ENCODE results near the gene DGKI. TPM values are rescaled to one million over a fixed set of nuclear protein-coding genes. Genes with fewer than 3 reads are reported as not detected.

The DGKI gene
- total RNA-seq, 4 donors from 2014 or later, result 0.42 to 6.2 (median 2.0) TPM

GRCh38 chr7:137853053-137853452, 6.3 kb upstream of the DGKI start:
- H3K4me3 ChIP-seq, result no peak overlapping the region
- WGBS, result 100% methylated on average over 1 of the region's 1 CpG
- TF ChIP-seq POLR2AphosphoS5 (IDR thresholded peaks at IDR 0.05) (no peak), CTCF (IDR thresholded peaks at IDR 0.05) (no peak), POLR2A (IDR thresholded peaks at IDR 0.05) (no peak), EP300 (IDR thresholded peaks at IDR 0.05) (no peak)
- no peaks in the 10 kb centered on the region for H3K36me3 ChIP-seq
- no peak for DNase-seq (ENCODE audit: low spot score in 2 of 2)
- no peaks in the 10 kb centered on the region for H3K4me1 ChIP-seq
- no peak overlapping the region for H3K27ac ChIP-seq
- H3K9me3 ChIP-seq, result no peaks in the 10 kb centered on the region
- H3K27me3 ChIP-seq, result peaks cover 4% of the 10 kb centered on the region

GRCh38 chr7:137852108-137852507, 5.3 kb upstream of the DGKI start:
- Histone ChIP-seq H3K27ac (no peak overlapping the region), H3K4me3 (no peak overlapping the region), H3K9me3 (no peaks in the 10 kb centered on the region), H3K36me3 (no peaks in the 10 kb centered on the region), H3K4me1 (peaks cover 4% of the 10 kb centered on the region), H3K27me3 (peaks cover 8% of the 10 kb centered on the region)
- no peak for DNase-seq (ENCODE audit: low spot score in 2 of 2)
- TF ChIP-seq POLR2A (IDR thresholded peaks at IDR 0.05) (no peak), CTCF (IDR thresholded peaks at IDR 0.05) (no peak), EP300 (IDR thresholded peaks at IDR 0.05) (no peak), POLR2AphosphoS5 (IDR thresholded peaks at IDR 0.05) (no peak)

- H3K27ac ChIP-seq, result no peak overlapping the region
Measured at GRCh38 chr7:137850972-137851945, 4.5 kb upstream of the DGKI start.

GRCh38 chr7:137850571-137850970, 3.8 kb upstream of the DGKI start:
- H3K36me3 ChIP-seq, result no peaks in the 10 kb centered on the region
- H3K27ac ChIP-seq, result no peak overlapping the region
- peaks cover 23% of the 10 kb centered on the region for H3K27me3 ChIP-seq
- no peak overlapping the region for H3K4me3 ChIP-seq
- peaks cover 13% of the 10 kb centered on the region for H3K4me1 ChIP-seq
- TF ChIP-seq POLR2AphosphoS5 (IDR thresholded peaks at IDR 0.05), result no peak
- no peaks in the 10 kb centered on the region for H3K9me3 ChIP-seq
- no peak for DNase-seq (ENCODE audit: low spot score in 2 of 2)
- WGBS, result 77% methylated on average over 2 of the region's 2 CpGs

More at GRCh38 chr7:137850972-137851945, 4.5 kb upstream of the DGKI start:
- DNase-seq (ENCODE audit: low spot score in 2 of 2), result no peak
- H3K36me3 ChIP-seq, result no peaks in the 10 kb centered on the region
- peaks cover 16% of the 10 kb centered on the region for H3K27me3 ChIP-seq
- H3K4me1 ChIP-seq, result peaks cover 9% of the 10 kb centered on the region
- TF ChIP-seq POLR2AphosphoS5 (IDR thresholded peaks at IDR 0.05) (no peak), POLR2A (IDR thresholded peaks at IDR 0.05) (no peak), CTCF (IDR thresholded peaks at IDR 0.05) (no peak), EP300 (IDR thresholded peaks at IDR 0.05) (no peak)
- no peaks in the 10 kb centered on the region for H3K9me3 ChIP-seq
- no peak overlapping the region for H3K4me3 ChIP-seq
- WGBS, result 88% methylated on average over 6 of the region's 6 CpGs

- 80% methylated on average over 8 of the region's 8 CpGs for WGBS
- H3K27ac ChIP-seq, result no peak overlapping the region
- DNase-seq (ENCODE audit: low spot score in 2 of 2), result no peak
- H3K36me3 ChIP-seq, result no peaks in the 10 kb centered on the region
- H3K4me1 ChIP-seq, result peaks cover 13% of the 10 kb centered on the region
- TF ChIP-seq POLR2A (IDR thresholded peaks at IDR 0.05) (no peak), EP300 (IDR thresholded peaks at IDR 0.05) (no peak), CTCF (IDR thresholded peaks at IDR 0.05) (no peak)
- H3K27me3 ChIP-seq, result peaks cover 48% of the 10 kb centered on the region
- no peak overlapping the region for H3K4me3 ChIP-seq
- no peaks in the 10 kb centered on the region for H3K9me3 ChIP-seq
Measured at GRCh38 chr7:137848095-137848494, 1.3 kb upstream of the DGKI start.

Data from suprapubic skin (tissue), 4 donors.